HL-60/S4 treated with retinoic acid at 250 ng/mL for 4 days and 3 days (cell line): Measurements from ENCODE around the gene MBTPS1.
"Not testable (repeated sequence)": the region's sequence is repeated elsewhere in the genome, so short reads cannot be mapped to it uniquely, and the experiment has no call there.

Source experiments
- in situ Hi-C: fragments of 300-500 bp; cut with MboI; formaldehyde crosslinking; loops from 2 replicates; pipeline ENCODE4 v1.7.0; 2022; ENCODE audit warnings: low sequenced_read_pairs

The MBTPS1 gene

GRCh38 chr16:84137769-84138357 lies 21.1 kb upstream of the MBTPS1 start:
- in situ Hi-C loops = no loop called here

- in situ Hi-C loops = no loop called here
Measured at GRCh38 chr16:84137287-84137686, 20.5 kb upstream of the MBTPS1 start.

GRCh38 chr16:84136331-84137125 lies 19.8 kb upstream of the MBTPS1 start:
- in situ Hi-C loops = no loop called here

DNA sequence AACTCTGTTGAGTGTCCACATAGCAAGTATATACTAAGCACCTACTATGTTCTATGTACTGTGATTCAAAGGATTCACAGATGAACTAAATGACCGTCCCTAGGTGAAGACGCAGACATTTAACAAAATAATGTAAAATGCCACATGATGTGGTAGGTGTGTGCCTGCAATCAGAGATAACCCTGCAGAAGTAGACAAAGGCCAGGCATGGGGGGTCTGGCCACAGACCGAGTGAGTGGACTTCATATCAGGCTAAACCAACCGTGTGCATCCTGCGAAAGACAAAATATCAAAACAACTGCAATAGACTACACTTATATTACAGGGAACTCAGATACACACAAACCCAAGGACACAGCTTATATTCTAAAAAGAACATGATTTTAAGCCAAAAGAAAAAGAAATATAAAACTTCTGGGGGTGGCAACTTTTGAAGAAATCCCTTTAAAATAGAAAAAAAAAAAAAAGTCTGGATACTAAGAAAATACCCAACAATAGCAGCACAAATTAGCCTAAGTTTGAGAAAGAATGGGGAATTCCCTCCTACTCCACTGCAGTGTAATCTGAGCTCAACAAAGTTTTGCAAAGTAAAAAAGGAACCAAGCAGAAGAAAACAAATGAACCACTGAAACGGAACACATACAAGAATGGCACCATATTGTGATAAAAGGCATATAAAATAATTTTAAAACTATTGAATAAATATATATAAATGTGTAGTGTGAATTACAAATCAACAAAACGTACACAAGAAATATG lies 16.0 kb upstream of the MBTPS1 start:
- in situ Hi-C loops = no loop called here

DNA sequence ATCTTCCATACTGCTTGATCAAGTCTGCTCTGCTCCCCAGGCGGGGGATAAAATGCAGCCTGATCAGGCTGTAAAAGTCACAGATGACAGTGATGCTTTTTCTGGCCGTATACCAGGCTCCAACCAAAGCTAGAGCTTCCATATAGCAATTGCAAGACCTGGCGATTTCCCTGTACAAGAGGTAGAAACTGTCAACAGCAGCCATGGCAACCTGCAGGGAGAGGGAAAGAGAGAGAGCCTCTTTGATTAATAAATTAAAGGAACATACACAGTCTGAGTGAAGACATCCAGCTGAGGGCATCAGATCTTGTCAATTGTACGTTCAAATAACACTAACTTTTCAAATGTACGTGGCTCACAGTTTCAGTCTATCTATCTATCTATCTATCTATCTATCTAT lies 14.4 kb upstream of the MBTPS1 start:
- in situ Hi-C loops = no loop called here

DNA sequence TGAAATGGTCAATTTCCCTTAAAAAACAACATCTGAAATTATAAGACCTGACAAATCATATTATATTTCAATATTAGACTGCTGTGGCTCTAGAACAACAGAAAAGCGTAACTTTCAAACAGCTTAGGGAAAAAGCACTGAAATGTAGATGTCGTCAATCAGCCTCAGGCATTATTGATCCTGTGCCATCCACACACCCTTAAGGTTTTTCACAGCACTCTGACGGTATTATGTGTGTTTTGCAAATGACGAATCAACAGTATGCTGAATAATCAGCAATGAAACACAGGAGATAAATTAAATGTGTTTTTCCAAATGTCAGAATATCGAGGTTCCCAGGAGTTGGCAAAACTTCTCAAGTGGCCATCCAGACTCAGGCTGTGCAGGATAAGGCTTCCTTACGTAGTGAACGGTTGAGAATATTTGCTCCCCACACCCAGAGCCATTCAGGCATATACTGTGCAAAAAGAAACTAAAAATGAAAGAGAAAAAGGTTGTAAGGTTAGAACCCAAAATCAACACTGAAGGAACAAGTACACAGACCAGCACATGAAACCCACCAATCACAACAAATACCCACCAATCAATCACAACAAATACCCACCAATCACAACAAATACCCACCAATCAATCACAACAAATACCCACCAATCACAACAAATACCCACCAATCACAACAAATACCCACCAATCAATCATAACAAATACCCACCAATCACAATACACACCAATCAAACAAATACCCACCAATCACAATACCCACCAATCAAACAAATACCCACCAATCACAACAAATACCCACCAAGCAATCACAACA lies 7.7 kb upstream of the MBTPS1 start:
- in situ Hi-C loops = no loop called here

GRCh38 chr16:84121007-84121406 lies 4.3 kb upstream of the MBTPS1 start:
- in situ Hi-C loops = no loop called here

DNA sequence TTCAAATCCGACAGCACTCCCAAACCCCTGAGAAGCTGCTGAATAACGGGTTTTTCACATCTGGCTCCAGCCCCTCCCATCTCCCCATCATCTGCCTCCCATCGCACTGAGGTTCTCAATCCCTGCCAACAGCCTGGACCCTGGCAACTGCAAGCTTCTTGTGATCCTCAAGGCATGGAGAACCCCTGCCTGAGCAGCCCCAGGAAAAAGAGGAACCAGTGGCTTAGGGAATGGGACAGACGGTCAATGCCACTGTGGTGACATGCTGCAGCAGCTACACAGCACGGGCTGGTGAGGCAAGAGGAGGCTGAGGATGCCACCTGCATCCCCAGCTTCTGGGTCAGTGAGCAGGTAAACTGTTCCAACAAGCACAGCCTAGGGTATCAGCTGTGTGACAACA lies 3.3 kb upstream of the MBTPS1 start:
- in situ Hi-C loops = no loop called here

GRCh38 chr16:84119368-84119767 lies 2.6 kb upstream of the MBTPS1 start:
- in situ Hi-C loops = no loop called here

DNA sequence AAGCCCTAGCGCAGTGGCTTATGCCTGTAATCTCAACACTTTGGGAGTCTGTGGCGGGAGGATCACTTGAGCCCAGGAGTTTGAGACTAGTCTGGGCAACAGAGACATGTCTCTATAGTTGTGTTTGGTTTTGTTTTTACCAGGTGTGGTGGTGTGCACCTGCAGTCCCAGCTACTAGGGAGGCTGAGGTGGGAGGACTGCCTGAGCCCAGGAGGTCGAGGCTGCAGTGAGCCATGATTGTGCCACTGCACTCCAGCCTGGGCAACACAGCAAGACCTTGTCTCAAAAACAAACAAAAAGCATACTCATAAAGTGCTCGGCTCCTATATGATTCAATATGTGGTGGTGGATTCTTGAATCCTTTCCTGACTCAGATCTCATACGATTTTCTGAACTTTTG lies 1.6 kb upstream of the MBTPS1 start:
- in situ Hi-C loops = not testable (repeated sequence)

GRCh38 chr16:84117494-84117843 lies 727 bp upstream of the MBTPS1 start:
- in situ Hi-C loops = no loop called here

- in situ Hi-C loops = no loop called here
Measured at GRCh38 chr16:84115919-84116719, 623 bp downstream of the MBTPS1 start.

DNA sequence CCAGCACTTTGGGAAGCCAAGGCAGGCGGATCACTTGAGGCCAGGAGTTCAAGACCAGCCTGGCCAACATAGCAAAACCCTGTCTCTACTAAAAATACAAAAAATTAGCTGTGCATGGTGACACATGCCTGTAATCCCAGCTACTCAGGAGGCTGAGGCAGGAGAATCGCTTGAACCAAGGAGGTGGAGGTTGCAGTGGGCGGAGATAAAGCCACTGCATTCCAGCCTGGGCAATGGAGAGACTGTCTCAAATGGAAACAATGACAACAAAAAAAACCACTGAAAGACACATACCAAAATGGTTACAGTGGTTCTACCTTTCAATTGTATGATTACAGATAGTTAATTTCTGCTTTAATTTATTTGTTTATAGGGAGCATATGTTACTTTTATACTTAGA lies 4.8 kb downstream of the MBTPS1 start:
- in situ Hi-C loops = not testable (repeated sequence)

DNA sequence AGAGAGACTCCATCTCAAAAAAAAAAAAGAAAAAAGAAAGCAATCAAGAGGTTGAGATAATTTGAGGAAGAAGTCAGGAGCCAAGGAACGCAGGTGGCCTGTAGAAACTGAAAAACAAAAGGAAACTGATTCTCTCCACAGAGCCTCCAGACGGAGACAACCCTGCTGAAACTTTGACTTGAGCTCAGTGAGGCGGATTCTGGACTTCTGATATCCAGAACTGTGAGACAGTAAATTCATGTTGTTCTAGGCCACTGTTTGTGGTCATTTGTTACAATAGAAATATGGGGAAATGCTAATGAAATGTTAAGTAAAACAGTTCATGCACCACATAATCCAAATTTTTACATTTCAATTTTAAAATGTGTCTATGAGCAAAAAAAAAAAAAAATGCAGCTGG lies 5.2 kb downstream of the MBTPS1 start:
- in situ Hi-C loops = no loop called here

- in situ Hi-C loops = no loop called here
Measured at GRCh38 chr16:84110527-84110926, 6.2 kb downstream of the MBTPS1 start.

DNA sequence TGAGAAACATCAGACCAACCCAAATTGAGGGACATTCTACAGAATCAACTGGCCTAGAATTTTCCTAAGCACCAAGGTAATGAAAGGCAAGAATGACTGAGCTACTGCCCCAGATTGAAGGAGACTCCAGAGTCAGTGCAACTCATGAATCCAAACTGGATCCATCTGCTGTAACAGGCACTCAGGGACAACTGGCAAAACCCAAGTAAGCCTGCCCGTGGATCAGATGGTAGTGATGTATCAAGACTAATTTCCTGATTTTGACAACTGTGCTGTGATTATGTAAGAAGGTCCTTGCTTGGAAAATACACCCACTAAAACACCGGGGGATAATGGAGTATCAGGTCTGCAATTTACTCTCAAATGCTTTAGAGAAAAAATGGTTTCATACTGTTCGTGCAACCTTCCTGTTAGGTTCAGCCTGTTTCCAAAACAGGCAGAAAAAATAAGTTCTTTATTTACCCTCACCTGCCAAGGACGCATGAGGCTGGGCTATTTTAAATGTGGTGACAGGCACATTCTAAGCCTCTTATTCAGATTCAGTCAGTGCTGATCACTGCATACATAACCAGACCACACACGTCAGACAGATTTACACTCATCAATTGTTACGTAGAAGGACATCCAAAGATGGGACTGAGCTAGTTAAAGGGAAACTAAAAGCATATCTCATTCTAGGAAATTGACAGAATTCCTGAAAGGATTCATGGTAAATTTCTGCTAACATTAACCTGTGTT lies 7.0 kb downstream of the MBTPS1 start:
- in situ Hi-C loops = no loop called here

DNA sequence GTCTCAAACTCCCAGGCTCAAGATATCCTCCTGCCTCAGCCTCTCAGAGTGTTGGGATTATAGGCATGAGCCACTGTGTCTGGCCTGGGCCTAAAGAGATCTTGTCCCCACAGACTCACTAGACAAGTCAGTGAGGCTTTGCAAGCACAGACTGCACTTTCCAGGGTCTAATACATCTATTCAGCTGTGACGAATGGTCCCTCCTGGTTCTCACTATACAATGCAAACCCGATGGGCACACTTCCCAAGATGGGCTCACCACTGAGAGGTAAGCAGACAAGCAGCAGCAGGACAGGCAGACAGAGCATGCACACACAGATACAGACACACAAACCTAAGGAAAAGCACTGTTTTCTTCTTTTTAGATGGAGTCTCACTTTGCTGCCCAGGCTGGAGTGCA lies 8.8 kb downstream of the MBTPS1 start:
- in situ Hi-C loops = no loop called here

GRCh38 chr16:84105948-84106740 lies 10.6 kb downstream of the MBTPS1 start:
- in situ Hi-C loops = no loop called here

DNA sequence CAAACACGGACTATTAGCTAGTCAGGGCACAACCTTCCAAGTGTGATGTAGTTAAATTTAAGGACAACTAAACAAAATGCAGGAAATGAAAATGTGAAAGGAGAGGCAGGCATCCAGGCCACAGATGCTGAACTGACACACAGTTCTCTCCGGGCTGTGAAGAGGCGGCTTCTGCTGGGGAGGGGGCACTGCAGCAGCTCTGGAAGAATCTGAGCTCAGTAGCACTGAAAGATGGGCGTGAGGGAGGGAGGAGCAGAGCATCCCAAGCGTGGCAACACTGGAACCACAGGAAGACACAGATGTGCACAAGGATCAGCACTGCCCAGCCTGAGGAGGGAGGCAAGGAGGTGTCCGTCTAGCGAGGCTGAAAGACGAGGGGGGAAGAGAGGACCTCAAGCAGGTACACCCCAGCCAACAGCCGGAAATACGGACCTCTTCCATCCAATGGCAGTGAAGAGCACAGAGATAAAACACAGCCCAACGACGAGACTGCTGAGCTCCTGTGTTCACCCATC lies 11.4 kb downstream of the MBTPS1 start:
- in situ Hi-C loops = no loop called here
